ENCODE results near the gene HOXB3. TPM values are rescaled to one million over a fixed set of nuclear protein-coding genes. Genes with fewer than 3 reads are reported as not detected.

Gene HOXB3
- polyA plus RNA-seq, 1 donor: 9.2 TPM

DNA sequence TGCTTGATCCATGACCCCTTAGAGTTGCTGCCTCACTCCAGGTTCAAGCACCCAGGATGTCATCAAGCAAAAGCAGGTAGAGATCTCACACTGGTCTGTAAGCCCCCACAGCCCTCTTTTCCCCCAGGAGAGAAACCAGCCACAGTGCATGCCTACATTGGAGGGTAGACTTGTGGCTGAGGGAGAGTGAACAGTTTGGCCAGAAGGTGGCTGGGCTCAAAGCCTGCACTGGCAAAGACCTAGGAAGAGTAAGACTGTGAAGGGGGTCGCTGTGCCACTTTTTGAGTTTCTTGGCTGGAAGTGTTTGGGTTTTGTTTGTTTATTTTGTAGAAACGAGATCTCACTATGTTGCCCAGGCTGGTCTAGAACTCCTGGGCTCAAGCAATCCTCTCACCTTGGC lies 87.7 kb downstream of the HOXB3 start:
- no peak for DNase-seq (ENCODE audit: low read depth)

- no peak for DNase-seq (ENCODE audit: low read depth)
Measured at GRCh38 chr17:48500435-48501426, 89.3 kb downstream of the HOXB3 start.

- no peak for DNase-seq (ENCODE audit: low read depth)
Measured at GRCh38 chr17:48499735-48500434, 90.2 kb downstream of the HOXB3 start.

DNA sequence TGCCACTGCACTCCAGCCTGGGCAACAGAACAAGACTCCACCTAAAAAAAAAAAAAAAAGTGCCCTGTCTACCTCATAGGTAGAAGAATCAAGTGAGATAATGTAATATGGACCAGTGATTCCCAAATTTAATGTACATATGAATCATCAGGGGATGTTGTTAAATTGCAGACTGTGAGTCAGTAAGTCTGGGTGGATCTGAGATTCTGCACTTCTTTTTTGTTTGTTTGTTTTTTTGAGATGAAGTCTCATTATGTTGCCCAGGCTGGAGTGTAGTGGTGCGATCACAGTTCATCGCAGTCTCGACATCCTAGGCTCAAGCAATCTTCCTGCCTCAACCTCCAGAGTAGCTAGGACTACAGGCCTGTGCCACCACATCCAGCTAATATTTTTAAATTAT lies 90.8 kb downstream of the HOXB3 start:
- no peak for DNase-seq (ENCODE audit: low read depth)

Other genes with a start within 250 kb of the HOXB3 start
- 0.30 TPM for gene SKAP1, start 160.0 kb downstream of the HOXB3 start, polyA plus RNA-seq (ENCODE audit: insufficient read length)
- not detected for gene HOXB1, start 59.2 kb downstream of the HOXB3 start, polyA plus RNA-seq (ENCODE audit: insufficient read length)
- 13.2 TPM for gene HOXB2, start 45.1 kb downstream of the HOXB3 start, polyA plus RNA-seq (ENCODE audit: insufficient read length)
- gene HOXB4, start 11.9 kb downstream of the HOXB3 start, polyA plus RNA-seq (ENCODE audit: insufficient read length): 1.2 TPM
- gene HOXB5, start 3.5 kb upstream of the HOXB3 start, polyA plus RNA-seq (ENCODE audit: insufficient read length): 0.81 TPM
- 0.80 TPM for gene HOXB6, start 14.7 kb upstream of the HOXB3 start, polyA plus RNA-seq (ENCODE audit: insufficient read length)
- 1.8 TPM for gene HOXB7, start 20.8 kb upstream of the HOXB3 start, polyA plus RNA-seq (ENCODE audit: insufficient read length)
- gene HOXB8, start 25.1 kb upstream of the HOXB3 start, polyA plus RNA-seq (ENCODE audit: insufficient read length): 0.19 TPM
- gene HOXB9, start 36.1 kb upstream of the HOXB3 start, polyA plus RNA-seq (ENCODE audit: insufficient read length): 0.05 TPM
- gene PRAC1, start 132.3 kb upstream of the HOXB3 start, polyA plus RNA-seq (ENCODE audit: insufficient read length): not detected
- gene PRAC2, start 132.9 kb upstream of the HOXB3 start, polyA plus RNA-seq (ENCODE audit: insufficient read length): not detected
- not detected for gene HOXB13, start 138.5 kb upstream of the HOXB3 start, polyA plus RNA-seq (ENCODE audit: insufficient read length)
- not detected for gene TTLL6, start 227.0 kb upstream of the HOXB3 start, polyA plus RNA-seq (ENCODE audit: insufficient read length)
- 44.5 TPM for gene CALCOCO2, start 240.8 kb upstream of the HOXB3 start, polyA plus RNA-seq (ENCODE audit: insufficient read length)